ENCODE results near the gene CEBPB.

- 0 out of 2 replicates have a peak, but pooled peaks have one; percentile 6 for TF ChIP-seq MAX (IDR thresholded peaks at IDR 0.05)
- peak; percentile 20; the same call in 1 of the 2 replicates for TF ChIP-seq USF1 (IDR thresholded peaks at IDR 0.05)
- TF ChIP-seq FOXM1 (IDR thresholded peaks at IDR 0.05; ENCODE audit: borderline replicate concordance, low read depth): no peak
- TF ChIP-seq EP300 (IDR thresholded peaks at IDR 0.05; ENCODE audit: borderline replicate concordance): no peak
- no peak for TF ChIP-seq RAD21 (IDR thresholded peaks at IDR 0.05; ENCODE audit: low read depth)
- no peak for TF ChIP-seq EGR1 (IDR thresholded peaks at IDR 0.05)
- no peak for TF ChIP-seq YY1 (IDR thresholded peaks at IDR 0.05; ENCODE audit: low read depth)
These were observed 18.1 kb upstream of the CEBPB start for GRCh38 chr20:50172347-50173013.

Data from Ishikawa (cell line).